HL-60/S4 treated with retinoic acid at 250 ng/mL for 4 days and 3 days (cell line): ENCODE results near the gene CUTC.
"Not testable (repeated sequence)": the region's sequence is repeated elsewhere in the genome, so short reads cannot be mapped to it uniquely, and the experiment has no call there.

ENCODE experiments used
- in situ Hi-C: fragments of 300-500 bp; cut with MboI; formaldehyde crosslinking; loops from 2 replicates; pipeline ENCODE4 v1.7.0; 2022; ENCODE audit warnings: low sequenced_read_pairs

The CUTC gene, protein sequence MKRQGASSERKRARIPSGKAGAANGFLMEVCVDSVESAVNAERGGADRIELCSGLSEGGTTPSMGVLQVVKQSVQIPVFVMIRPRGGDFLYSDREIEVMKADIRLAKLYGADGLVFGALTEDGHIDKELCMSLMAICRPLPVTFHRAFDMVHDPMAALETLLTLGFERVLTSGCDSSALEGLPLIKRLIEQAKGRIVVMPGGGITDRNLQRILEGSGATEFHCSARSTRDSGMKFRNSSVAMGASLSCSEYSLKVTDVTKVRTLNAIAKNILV

GRCh38 chr10:99732033-99732842 lies at the start of gene CUTC, which contains the start of gene COX15:
Gene CUTC, plus strand, starts transcription at chr10:99732234. Its CDS starts 115 bp downstream, at chr10:99732349.
Gene COX15, minus strand, starts transcription at chr10:99732127. Its CDS starts 78 bp downstream, at chr10:99732049.
- in situ Hi-C loops = no loop called here

DNA sequence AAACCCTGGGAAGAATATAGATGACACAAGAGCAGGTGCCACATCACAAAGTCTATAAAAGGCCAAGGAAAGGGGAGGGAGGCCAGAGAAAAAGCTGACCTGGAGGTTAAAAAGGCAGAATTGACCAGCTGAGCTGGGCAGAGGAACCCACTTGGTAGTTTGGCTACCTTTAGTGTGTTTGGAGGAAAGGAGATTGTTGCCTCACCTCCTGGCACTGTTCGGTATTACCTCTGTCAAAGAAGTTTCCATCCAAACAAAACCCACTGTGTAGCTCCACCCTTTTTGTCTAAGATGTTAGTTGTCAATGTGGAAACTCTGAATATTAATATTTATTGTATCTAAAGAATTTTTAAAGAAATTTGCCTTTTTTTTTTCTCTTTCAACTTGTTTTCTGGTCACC lies 49.3 kb upstream of the CUTC start:
- in situ Hi-C loops = no loop called here

- in situ Hi-C loops = no loop called here
Observed at GRCh38 chr10:99685597-99685967, 46.5 kb upstream of the CUTC start.

GRCh38 chr10:99689461-99689860 lies 42.6 kb upstream of the CUTC start:
- in situ Hi-C loops = no loop called here

GRCh38 chr10:99693933-99694583 lies 38.0 kb upstream of the CUTC start:
- in situ Hi-C loops = no loop called here

- in situ Hi-C loops = no loop called here
Observed at GRCh38 chr10:99695761-99696160, 36.3 kb upstream of the CUTC start.

- in situ Hi-C loops = no loop called here
Observed at GRCh38 chr10:99698504-99699080, 33.4 kb upstream of the CUTC start.

- in situ Hi-C loops = loop anchor here (25.0 kb wide), 1 partner anchor 263 kb away; the partner anchor contains the start of gene GOT1
Observed at GRCh38 chr10:99700649-99701048, 31.4 kb upstream of the CUTC start.

DNA sequence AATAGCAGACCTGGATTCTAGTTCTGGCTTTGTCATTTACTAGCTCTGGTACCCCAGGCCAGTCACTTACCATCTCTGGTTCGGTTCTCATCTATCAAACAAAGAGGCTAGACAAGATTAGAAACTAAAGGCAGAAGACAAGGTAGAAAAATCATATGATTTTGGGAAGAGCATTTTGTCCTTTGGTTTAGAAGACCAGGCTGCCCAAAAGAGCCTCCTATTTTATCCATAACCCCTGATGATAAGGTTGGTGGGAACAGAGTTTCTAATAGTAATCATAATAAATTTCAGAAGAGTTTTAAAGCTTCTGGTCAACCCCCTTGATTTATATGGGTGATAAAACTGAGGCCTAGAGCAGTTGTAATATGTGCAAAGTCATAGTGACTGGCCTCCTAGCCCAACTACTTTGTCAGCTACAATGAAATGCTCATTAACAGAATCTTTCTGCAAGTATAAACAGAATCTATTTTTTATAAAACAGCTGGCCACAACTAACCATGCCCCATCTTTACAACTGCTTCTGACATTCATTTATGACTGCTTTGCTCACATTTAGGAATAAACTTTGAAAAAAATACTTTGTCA lies 23.5 kb upstream of the CUTC start:
- in situ Hi-C loops = loop anchor here (25.0 kb wide), 1 partner anchor 271 kb away; the partner anchor contains the start of gene GOT1

DNA sequence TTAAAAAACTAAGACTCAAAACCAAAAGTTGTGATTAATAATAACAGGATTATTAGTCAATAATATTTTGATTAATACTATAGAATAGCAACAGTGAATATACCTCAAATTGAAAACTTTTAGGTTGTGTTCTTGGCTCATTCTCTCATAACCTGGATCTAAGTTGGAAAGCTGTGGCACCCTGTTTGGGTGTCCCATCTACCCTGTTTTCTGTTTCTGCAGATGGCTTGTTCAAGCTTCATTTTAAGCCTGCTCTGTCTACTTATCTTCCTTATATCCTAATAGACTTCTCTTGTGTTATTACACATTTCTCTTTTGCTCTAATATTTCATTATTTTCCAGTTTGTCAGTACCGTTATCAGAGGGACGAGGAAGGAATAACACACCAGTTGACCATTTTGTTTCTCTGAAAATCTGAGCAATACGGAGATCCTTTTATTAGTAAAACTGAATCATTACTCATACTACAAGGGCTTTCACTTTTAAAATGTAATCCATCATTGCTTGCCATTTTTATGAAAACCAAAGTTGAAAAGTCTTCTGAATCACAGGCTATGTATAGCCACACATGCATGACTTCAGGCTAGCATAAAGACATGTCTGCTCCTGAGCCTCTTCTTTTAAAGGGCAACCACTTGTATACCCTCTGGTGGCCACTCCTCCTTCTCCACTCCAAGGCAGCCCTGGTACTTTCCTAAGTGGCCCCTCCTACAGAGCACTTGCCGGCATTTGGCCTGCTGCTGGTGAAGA lies 22.4 kb upstream of the CUTC start:
- in situ Hi-C loops = loop anchor here (25.0 kb wide), 1 partner anchor 272 kb away; the partner anchor contains the start of gene GOT1

DNA sequence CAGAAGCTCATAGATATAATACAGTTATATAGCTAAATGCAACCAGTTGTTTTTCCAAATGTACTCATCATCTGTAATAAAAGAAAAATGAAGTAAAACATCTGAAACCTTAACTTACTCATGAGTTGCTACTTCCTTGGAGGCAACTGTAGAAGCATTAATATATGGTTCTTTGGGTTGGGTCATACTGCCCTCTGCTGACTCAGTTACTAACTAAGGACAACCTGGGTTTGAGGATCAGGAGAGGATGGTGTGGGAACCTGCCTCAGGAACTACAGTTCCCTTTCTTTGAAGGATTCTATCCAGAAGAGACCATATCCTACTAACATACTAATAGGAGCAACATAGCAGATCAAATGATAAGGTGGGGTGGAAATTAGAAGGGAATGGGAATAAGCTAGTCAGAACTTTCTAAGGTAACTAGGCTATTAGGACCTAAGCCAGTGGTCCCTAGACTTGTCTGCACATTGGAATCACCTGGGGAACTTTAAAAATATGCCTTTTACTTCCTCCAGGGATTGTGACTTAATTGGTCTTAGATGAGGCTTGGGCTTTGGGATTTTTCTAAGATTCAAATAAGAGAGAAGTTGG lies 20.8 kb upstream of the CUTC start:
- in situ Hi-C loops = loop anchor here (25.0 kb wide), 1 partner anchor 274 kb away; the partner anchor contains the start of gene GOT1

- in situ Hi-C loops = loop anchor here (25.0 kb wide), 1 partner anchor 277 kb away; the partner anchor contains the start of gene GOT1
Observed at GRCh38 chr10:99714446-99714845, 17.6 kb upstream of the CUTC start.

DNA sequence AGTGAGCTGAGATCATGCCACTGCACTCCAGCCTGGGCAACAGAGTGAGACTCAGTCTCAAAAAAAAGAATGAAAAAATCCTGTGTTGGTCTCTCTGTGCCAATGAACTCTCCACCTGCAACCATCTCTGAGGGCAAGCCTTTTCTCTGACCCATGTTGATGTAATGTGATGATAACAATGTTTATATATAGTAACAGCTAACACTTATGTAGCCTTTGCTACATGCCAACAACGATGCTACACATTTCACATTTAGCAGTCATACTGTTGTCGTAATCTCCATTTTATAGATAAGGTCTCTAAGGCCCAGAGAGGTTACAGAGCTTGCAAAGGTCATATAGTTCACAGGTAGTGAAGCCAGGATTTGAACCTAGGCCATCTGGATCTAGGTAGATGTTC lies 11.6 kb upstream of the CUTC start:
- in situ Hi-C loops = loop anchor here (25.0 kb wide), 1 partner anchor 283 kb away; the partner anchor contains the start of gene GOT1

DNA sequence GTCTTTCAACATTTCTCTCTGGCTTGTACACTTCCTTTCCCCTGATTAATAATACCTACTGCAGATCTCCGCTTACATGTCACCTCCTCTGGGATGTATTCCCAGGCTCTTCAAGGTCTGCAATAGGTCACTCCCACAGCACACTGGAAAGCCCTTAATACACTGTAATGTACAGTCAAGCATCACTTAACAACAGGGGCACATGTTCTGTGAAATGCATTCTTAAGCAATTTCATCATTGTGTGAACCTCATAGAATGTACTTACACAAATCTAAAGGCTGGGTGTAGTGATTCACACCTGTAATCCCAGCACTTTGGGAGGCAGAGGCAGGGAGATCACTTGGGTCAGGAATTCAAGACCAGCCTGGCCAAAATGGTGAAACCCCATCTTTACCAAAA lies 2.0 kb upstream of the CUTC start:
- in situ Hi-C loops = no loop called here

- in situ Hi-C loops = no loop called here
Observed at GRCh38 chr10:99731306-99732032, 565 bp upstream of the CUTC start.

GRCh38 chr10:99733366-99733765 lies 1.3 kb downstream of the CUTC start:
- in situ Hi-C loops = no loop called here

DNA sequence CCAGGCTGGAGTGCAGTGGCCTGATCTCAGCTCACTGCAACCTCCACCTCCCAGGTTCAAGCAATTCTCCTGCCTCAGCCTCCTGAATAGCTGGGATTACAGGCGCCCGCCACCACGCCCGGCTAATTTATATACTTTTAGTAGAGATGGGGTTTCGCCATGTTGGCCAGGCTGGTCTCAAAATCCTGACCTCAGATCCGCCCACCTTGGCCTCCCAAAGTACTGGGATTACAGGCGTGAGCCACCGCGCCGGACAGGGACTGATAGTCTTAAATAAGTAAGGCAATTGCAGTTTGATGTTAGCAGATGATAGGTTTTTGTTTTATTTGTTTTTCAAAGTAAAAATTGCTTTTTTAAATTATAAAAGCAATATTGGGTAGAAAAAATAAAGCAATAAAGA lies 2.1 kb downstream of the CUTC start:
- in situ Hi-C loops = not testable (repeated sequence)

DNA sequence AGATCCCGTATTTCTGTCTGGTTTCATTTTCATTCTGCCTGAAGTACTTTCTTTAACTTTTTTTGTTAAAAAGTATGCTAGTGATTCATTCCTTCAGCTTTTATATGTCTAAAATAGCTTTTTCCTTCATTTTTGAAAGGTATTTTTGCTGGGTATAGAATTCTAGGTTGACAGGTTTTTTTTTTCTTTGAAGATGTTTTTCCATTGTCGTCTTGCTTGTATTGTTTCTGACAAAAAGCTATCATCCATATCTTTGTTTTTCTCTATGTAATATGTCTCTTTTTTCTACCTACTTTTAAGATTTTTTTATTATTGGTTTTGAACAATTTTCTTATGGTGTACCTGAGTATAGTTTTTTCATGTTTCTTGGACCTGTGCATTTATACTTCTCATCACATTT lies 8.2 kb downstream of the CUTC start:
- in situ Hi-C loops = no loop called here
